ENCODE data around the gene LRRC2. TPM values are rescaled to one million over a fixed set of nuclear protein-coding genes. Genes with fewer than 3 reads are reported as not detected.

LRRC2 gene
- polyA plus RNA-seq, 1 donor from 2014 or later, result 0.06 TPM

Other genes with a start within 250 kb of the LRRC2 start
- 10.9 TPM for gene CCR2, start 212.2 kb downstream of the LRRC2 start, polyA plus RNA-seq
- not detected for gene CCR5, start 195.4 kb downstream of the LRRC2 start, polyA plus RNA-seq
- 1.3 TPM for gene CCRL2, start 159.0 kb downstream of the LRRC2 start, polyA plus RNA-seq
- not detected for gene LTF, start 101.4 kb downstream of the LRRC2 start, polyA plus RNA-seq
- gene RTP3, start 68.3 kb downstream of the LRRC2 start, polyA plus RNA-seq, result not detected
- gene FAM240A, start 46.2 kb upstream of the LRRC2 start, polyA plus RNA-seq, result not detected
- gene ALS2CL, start 127.4 kb upstream of the LRRC2 start, polyA plus RNA-seq, result 0.10 TPM
- gene TMIE, start 135.1 kb upstream of the LRRC2 start, polyA plus RNA-seq, result not detected
- gene PRSS50, start 151.6 kb upstream of the LRRC2 start, polyA plus RNA-seq, result not detected

All from IgD-negative memory B cell (primary cell).